Measurements from ENCODE around the gene TNFRSF14. TPM values are rescaled to one million over a fixed set of nuclear protein-coding genes. Genes with fewer than 3 reads are reported as not detected.

Gene TNFRSF14
- total and polyA plus RNA-seq, 2 donors (not counting 1 experiment from before 2014, with no cell fraction given) = 239 to 427 TPM

DNA sequence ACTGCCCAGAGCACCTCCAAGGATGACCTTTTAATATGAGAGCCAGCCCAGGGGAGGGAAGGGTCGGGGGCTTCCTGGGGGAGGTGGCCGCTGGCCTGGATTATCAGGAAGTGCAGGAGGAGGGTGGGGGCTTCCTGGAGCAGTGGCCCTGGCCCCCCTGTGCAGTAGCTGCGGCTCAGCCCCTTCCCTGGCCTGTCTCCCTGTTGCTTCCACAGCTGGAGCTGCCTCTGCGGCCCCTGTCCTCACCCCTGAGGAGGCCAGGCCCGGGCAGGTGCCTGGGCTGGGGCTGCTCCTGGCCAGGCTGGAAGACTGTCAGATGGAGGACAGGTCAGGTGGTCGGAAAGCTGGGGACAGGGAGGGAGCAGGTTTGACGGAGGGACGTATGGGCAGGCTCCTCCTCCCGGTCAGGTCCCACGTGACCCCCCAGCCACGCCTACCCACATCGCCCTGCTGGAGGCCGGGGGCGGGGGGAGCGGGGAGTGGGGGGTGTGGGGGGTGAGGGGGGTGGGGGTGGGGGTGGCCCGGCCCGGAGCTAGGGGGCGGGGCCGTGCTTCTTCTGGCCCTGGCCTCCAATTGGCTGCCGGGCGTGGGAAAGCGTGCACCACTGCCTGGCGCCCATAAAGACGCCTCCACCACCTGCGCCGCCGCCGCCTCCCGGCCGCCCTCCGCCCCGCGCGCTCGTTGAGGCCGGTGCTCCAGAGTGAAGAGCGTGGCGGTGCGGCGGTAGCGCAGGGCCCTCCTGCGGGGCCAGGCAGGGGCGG is 10.2 kb upstream of the TNFRSF14 start:
- H3K4me2 ChIP-seq (replicated peaks; ENCODE audit: low read depth, low read length, poor library complexity, severe bottlenecking) = peak overlapping the region; percentile 82
- peak overlapping the region; percentile 67 for H3K9ac ChIP-seq (ENCODE audit: low read length)
- POLR2A ChIA-PET = interaction anchor here (0.5 to 6.1 kb wide), 15 partner anchors 10 to 409 kb away, joined by 3 to 88 read pairs (median 6); partner anchors contain the start of genes FAAP20, HES5, MORN1 and PANK4
- intact Hi-C loops (cut with micrococcal nuclease) = loop anchor here (2.0 to 5.0 kb wide), 2 partner anchors 49 to 413 kb away; no protein-coding TSS in a partner anchor
- ATAC-seq (ENCODE audit: low read depth) (peak; percentile 52), DNase-seq (peak; percentile 95)
- Mint-ChIP-seq H3K4me1 (peaks cover 33% of the 10 kb centered on the region), H3K27ac (peak overlapping the region; percentile 98), H3K4me3 (peak overlapping the region; percentile 92), H3K9me3 (ENCODE audit: insufficient read depth) (no peaks in the 10 kb centered on the region), H3K27me3 (peaks cover 6% of the 10 kb centered on the region)
- no peaks in the 10 kb centered on the region for H3K9me3 ChIP-seq (ENCODE audit: control extremely low read depth in 1 of 3, control insufficient read depth in 2 of 3, insufficient read depth in 1 of 3, low read length in 2 of 3)
- no peaks in the 10 kb centered on the region for H3K36me3 ChIP-seq (replicated peaks in 1 of 2; ENCODE audit: control extremely low read depth in 1 of 2, control insufficient read depth in 1 of 2, extremely low read depth in 1 of 2, insufficient read depth in 2 of 2, low read length in 1 of 2)
- no peaks in the 10 kb centered on the region for H3K79me2 ChIP-seq (ENCODE audit: control insufficient read depth, insufficient read depth, low read length)
- peaks cover 0 to 16% (median 2%) of the 10 kb centered on the region in 4 experiments for H3K27me3 ChIP-seq (replicated peaks in 1 of 4; ENCODE audit: control extremely low read depth in 1 of 4, control insufficient read depth in 3 of 4, insufficient read depth in 4 of 4, low read length in 3 of 4)
- peaks cover 34 to 47% of the 10 kb centered on the region in 2 donors for H3K4me1 ChIP-seq (ENCODE audit: control insufficient read depth in 2 of 2, insufficient read depth in 2 of 2, low read length in 2 of 2)
- CTCF ChIA-PET = interaction anchor here (0.6 to 4.9 kb wide), 10 partner anchors 9 to 351 kb away, joined by 3 to 55 read pairs (median 4); partner anchors contain the start of genes FAAP20, PRXL2B and TNFRSF14
- peak overlapping the region in 4 of 5 experiments; percentile 69 to 89 (median 76) for H3K4me3 ChIP-seq (ENCODE audit: control extremely low read depth in 1 of 5, extremely low read depth in 1 of 5, insufficient read depth in 1 of 5, low read depth in 2 of 5, low read length in 4 of 5)
- 1% methylated on average over 31 of the region's 43 CpGs for WGBS (ENCODE audit: insufficient coverage)
- peak overlapping the region; percentile 99 to 100 for H3K27ac ChIP-seq (ENCODE audit: low read length in 2 of 2)
- H2AFZ ChIP-seq (ENCODE audit: insufficient read depth, low read depth, low read length, poor library complexity, severe bottlenecking) = peak overlapping the region; percentile 57
- TF ChIP-seq, protein P1, sequence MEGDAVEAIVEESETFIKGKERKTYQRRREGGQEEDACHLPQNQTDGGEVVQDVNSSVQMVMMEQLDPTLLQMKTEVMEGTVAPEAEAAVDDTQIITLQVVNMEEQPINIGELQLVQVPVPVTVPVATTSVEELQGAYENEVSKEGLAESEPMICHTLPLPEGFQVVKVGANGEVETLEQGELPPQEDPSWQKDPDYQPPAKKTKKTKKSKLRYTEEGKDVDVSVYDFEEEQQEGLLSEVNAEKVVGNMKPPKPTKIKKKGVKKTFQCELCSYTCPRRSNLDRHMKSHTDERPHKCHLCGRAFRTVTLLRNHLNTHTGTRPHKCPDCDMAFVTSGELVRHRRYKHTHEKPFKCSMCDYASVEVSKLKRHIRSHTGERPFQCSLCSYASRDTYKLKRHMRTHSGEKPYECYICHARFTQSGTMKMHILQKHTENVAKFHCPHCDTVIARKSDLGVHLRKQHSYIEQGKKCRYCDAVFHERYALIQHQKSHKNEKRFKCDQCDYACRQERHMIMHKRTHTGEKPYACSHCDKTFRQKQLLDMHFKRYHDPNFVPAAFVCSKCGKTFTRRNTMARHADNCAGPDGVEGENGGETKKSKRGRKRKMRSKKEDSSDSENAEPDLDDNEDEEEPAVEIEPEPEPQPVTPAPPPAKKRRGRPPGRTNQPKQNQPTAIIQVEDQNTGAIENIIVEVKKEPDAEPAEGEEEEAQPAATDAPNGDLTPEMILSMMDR (IDR thresholded peaks at IDR 0.05) = no peak
- TF ChIP-seq EZH2 (IDR thresholded peaks at IDR 0.05; ENCODE audit: borderline replicate concordance, insufficient read depth, low read depth, low read length, poor library complexity, severe bottlenecking) = no peak
- peaks cover 7% of the 10 kb centered on the region for H4K20me1 ChIP-seq (ENCODE audit: control insufficient read depth, insufficient read depth, low read length, poor library complexity, severe bottlenecking)

All from B cell (primary cell).